Rectal smooth muscle tissue (tissue), 1 donor: ENCODE measurements around the gene FAM81A.
"Not testable (repeated sequence)": the region's sequence is repeated elsewhere in the genome, so short reads cannot be mapped to it uniquely, and the experiment has no call there.

Experiments
- H3K27ac ChIP-seq: one replicate; pipeline ENCODE4 v1.7.0; 2013; ENCODE audit warnings: low read depth, low read length, inconsistent platforms
- H3K27me3 ChIP-seq: one replicate; pipeline ENCODE4 v1.7.0; 2013; ENCODE audit warnings: low read length; ENCODE audit not compliant: control insufficient read depth, insufficient read depth
- H3K36me3 ChIP-seq: one replicate; pipeline ENCODE4 v1.7.0; 2013; ENCODE audit warnings: low read length; ENCODE audit not compliant: control insufficient read depth, insufficient read depth
- H3K4me1 ChIP-seq: one replicate; pipeline ENCODE4 v1.7.0; 2013; ENCODE audit warnings: low read length; ENCODE audit not compliant: control insufficient read depth, insufficient read depth
- H3K4me3 ChIP-seq: one replicate; pipeline ENCODE4 v1.7.0; 2013; ENCODE audit warnings: low read length
- H3K9ac ChIP-seq: one replicate; pipeline ENCODE4 v1.7.0; 2013; ENCODE audit warnings: low read length

The FAM81A gene

GRCh38 chr15:59456114-59456513, 18.1 kb downstream of the FAM81A start:
- Histone ChIP-seq H3K36me3 (no peaks in the 10 kb centered on the region), H3K4me3 (no peak overlapping the region), H3K9ac (no peak overlapping the region), H3K27ac (no peak overlapping the region), H3K4me1 (no peaks in the 10 kb centered on the region), H3K27me3 (no peaks in the 10 kb centered on the region)

- Histone ChIP-seq H3K27me3 (no peaks in the 10 kb centered on the region), H3K36me3 (no peaks in the 10 kb centered on the region), H3K4me1 (no peaks in the 10 kb centered on the region), H3K9ac (no peak overlapping the region), H3K27ac (no peak overlapping the region), H3K4me3 (no peak overlapping the region)
These were observed 19.1 kb downstream of the FAM81A start for GRCh38 chr15:59457103-59457502.

- Histone ChIP-seq H3K27me3 (no peaks in the 10 kb centered on the region), H3K27ac (no peak overlapping the region), H3K4me1 (no peaks in the 10 kb centered on the region), H3K4me3 (no peak overlapping the region), H3K36me3 (no peaks in the 10 kb centered on the region), H3K9ac (no peak overlapping the region)
These were observed 23.5 kb downstream of the FAM81A start for GRCh38 chr15:59461521-59461920.

- no peaks in the 10 kb centered on the region for H3K36me3 ChIP-seq
- no peak overlapping the region for H3K9ac ChIP-seq
- no peaks in the 10 kb centered on the region for H3K27me3 ChIP-seq
- H3K4me3 ChIP-seq, result no peak overlapping the region
- H3K4me1 ChIP-seq, result no peaks in the 10 kb centered on the region
- no peak overlapping the region for H3K27ac ChIP-seq
These were observed 35.2 kb downstream of the FAM81A start for GRCh38 chr15:59473226-59473625.

- H3K9ac ChIP-seq, H3K36me3 ChIP-seq, H3K4me1 ChIP-seq, H3K4me3 ChIP-seq, H3K27me3 ChIP-seq, H3K27ac ChIP-seq: not testable (repeated sequence)
These were observed 37.2 kb downstream of the FAM81A start for GRCh38 chr15:59475161-59475560.

GRCh38 chr15:59484399-59484798, 46.4 kb downstream of the FAM81A start:
- H3K36me3 ChIP-seq, result no peaks in the 10 kb centered on the region
- no peak overlapping the region for H3K9ac ChIP-seq
- no peak overlapping the region for H3K27ac ChIP-seq
- no peaks in the 10 kb centered on the region for H3K4me1 ChIP-seq
- H3K4me3 ChIP-seq, result no peak overlapping the region
- H3K27me3 ChIP-seq, result no peaks in the 10 kb centered on the region

- H3K9ac ChIP-seq, result no peak overlapping the region
- no peak overlapping the region for H3K27ac ChIP-seq
- H3K36me3 ChIP-seq, result no peaks in the 10 kb centered on the region
- no peaks in the 10 kb centered on the region for H3K27me3 ChIP-seq
- H3K4me1 ChIP-seq, result no peaks in the 10 kb centered on the region
- no peak overlapping the region for H3K4me3 ChIP-seq
These were observed 47.0 kb downstream of the FAM81A start for GRCh38 chr15:59485036-59485435.

- H3K27ac ChIP-seq, H3K9ac ChIP-seq, H3K36me3 ChIP-seq, H3K4me3 ChIP-seq, H3K4me1 ChIP-seq, H3K27me3 ChIP-seq: not testable (repeated sequence)
These were observed 51.5 kb downstream of the FAM81A start for GRCh38 chr15:59489485-59489884.

- H3K4me3 ChIP-seq, result no peak overlapping the region
- H3K27me3 ChIP-seq, result no peaks in the 10 kb centered on the region
- no peak overlapping the region for H3K27ac ChIP-seq
- H3K9ac ChIP-seq, result no peak overlapping the region
- H3K36me3 ChIP-seq, result no peaks in the 10 kb centered on the region
- H3K4me1 ChIP-seq, result no peaks in the 10 kb centered on the region
These were observed 53.1 kb downstream of the FAM81A start for GRCh38 chr15:59491062-59491461.

- no peaks in the 10 kb centered on the region for H3K4me1 ChIP-seq
- no peak overlapping the region for H3K27ac ChIP-seq
- no peaks in the 10 kb centered on the region for H3K36me3 ChIP-seq
- H3K4me3 ChIP-seq, result peak overlapping the region; percentile 26
- no peaks in the 10 kb centered on the region for H3K27me3 ChIP-seq
- no peak overlapping the region for H3K9ac ChIP-seq
These were observed 54.7 kb downstream of the FAM81A start for GRCh38 chr15:59492389-59493377.

- H3K27ac ChIP-seq, result no peak overlapping the region
- H3K4me1 ChIP-seq, result no peaks in the 10 kb centered on the region
- H3K9ac ChIP-seq, result no peak overlapping the region
- H3K27me3 ChIP-seq, result no peaks in the 10 kb centered on the region
- H3K36me3 ChIP-seq, result no peaks in the 10 kb centered on the region
- no peak overlapping the region for H3K4me3 ChIP-seq
These were observed 63.6 kb downstream of the FAM81A start for GRCh38 chr15:59501597-59501996.

GRCh38 chr15:59515190-59515589, 77.2 kb downstream of the FAM81A start:
- Histone ChIP-seq H3K4me1 (no peaks in the 10 kb centered on the region), H3K36me3 (no peaks in the 10 kb centered on the region), H3K9ac (no peak overlapping the region), H3K27me3 (no peaks in the 10 kb centered on the region), H3K27ac (no peak overlapping the region), H3K4me3 (no peak overlapping the region)
